ENCODE data around the gene POT1. TPM values are rescaled to one million over a fixed set of nuclear protein-coding genes. Genes with fewer than 3 reads are reported as not detected.

Gene POT1
- total and polyA plus RNA-seq, 5 donors, result 8.9 to 23.4 (median 14.3) TPM

DNA sequence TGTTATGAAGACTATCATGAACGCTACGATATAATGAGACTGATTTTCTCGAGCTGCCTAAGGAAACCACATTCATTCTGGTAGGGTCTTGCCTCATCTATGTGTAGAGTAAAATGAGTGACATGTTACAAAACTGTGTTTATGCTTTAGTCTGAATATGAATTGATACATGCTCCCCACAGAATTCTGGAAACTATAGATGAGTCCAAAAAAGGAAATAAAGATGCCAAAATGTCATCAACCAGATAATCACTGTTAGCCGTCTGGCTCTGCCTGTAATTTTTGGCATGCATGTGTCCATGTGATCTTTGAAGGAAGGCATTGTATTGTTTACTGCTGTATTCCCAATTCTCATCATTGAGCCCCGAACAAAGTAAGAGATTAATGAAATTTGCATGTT, 121.4 kb downstream of the POT1 start:
- DNase-seq, result no peak
- Histone ChIP-seq H3K4me1 (ENCODE audit: control insufficient read depth, insufficient read depth, low read length) (peaks cover 1% of the 10 kb centered on the region), H3K4me3 (ENCODE audit: low read length) (no peak overlapping the region), H3K27ac (ENCODE audit: low read length) (no peak overlapping the region), H3K9me3 (ENCODE audit: control insufficient read depth, low read length) (no peaks in the 10 kb centered on the region), H3K27me3 (ENCODE audit: control insufficient read depth, insufficient read depth) (no peaks in the 10 kb centered on the region)
- 77% methylated on average over 5 of the region's 5 CpGs for WGBS
- ATAC-seq, result no peak
- intact Hi-C loops (cut with DNase I), result no loop called here

DNA sequence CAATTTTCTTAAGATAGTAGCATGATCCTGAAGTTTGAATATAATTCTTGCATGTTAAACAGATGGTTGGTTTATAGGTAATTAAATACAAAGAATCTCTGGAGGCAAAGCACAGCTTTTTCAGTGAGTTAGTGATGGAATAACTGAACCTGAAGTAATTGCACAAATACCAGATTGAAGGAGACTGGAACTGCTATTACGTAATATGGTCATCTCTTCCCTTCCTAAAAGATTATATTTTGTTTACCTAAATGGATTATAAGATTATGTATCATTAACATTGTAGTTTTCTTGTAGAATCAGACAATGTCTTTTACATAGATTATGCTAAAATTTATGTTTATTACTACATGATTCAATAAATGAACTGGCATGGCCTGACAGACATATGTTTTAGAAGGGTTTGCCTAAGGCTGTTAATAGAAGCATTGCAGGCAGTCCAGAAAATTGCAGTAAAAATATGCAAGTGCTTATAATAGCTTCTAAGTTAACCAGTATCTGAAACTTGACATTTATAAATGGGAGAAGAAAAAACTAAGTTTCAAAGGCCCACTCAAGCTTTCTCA, 128.2 kb downstream of the POT1 start:
- intact Hi-C loops (cut with DNase I), result no loop called here
- no peak overlapping the region for H3K4me3 ChIP-seq (ENCODE audit: low read length)
- no peak for DNase-seq
- peaks cover 1% of the 10 kb centered on the region for H3K4me1 ChIP-seq (ENCODE audit: control insufficient read depth, insufficient read depth, low read length)
- ATAC-seq, result no peak
- no peaks in the 10 kb centered on the region for H3K27me3 ChIP-seq (ENCODE audit: control insufficient read depth, insufficient read depth)
- no peak overlapping the region for H3K27ac ChIP-seq (ENCODE audit: low read length)
- H3K9me3 ChIP-seq (ENCODE audit: control insufficient read depth, low read length), result no peaks in the 10 kb centered on the region
- WGBS, result 87% methylated on average over 1 of the region's 1 CpG

DNA sequence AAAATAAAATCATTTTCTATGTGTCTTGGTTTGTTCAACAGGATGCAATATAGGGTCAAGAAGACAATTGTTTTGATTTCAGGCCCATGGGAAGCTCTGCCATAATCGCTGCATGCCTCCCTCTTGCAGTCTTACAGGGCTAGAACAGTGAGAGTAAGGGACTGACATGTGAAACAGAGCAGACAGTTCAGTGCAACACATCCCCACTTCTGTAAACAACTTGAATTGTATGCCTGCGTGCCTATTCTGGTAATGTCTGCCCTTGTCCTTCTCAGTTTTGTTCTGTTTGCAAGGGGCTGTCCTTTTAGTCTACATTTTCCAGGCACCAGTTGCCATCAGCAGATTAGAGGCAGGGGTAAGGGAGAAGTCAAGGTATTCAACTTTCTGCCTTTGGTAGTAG, 129.2 kb downstream of the POT1 start:
- DNase-seq, result no peak
- 55% methylated on average over 2 of the region's 2 CpGs for WGBS
- Histone ChIP-seq H3K9me3 (ENCODE audit: control insufficient read depth, low read length) (no peaks in the 10 kb centered on the region), H3K27ac (ENCODE audit: low read length) (no peak overlapping the region), H3K27me3 (ENCODE audit: control insufficient read depth, insufficient read depth) (no peaks in the 10 kb centered on the region), H3K4me1 (ENCODE audit: control insufficient read depth, insufficient read depth, low read length) (peaks cover 1% of the 10 kb centered on the region), H3K4me3 (ENCODE audit: low read length) (no peak overlapping the region)
- no peak for ATAC-seq
- intact Hi-C loops (cut with DNase I), result no loop called here

DNA sequence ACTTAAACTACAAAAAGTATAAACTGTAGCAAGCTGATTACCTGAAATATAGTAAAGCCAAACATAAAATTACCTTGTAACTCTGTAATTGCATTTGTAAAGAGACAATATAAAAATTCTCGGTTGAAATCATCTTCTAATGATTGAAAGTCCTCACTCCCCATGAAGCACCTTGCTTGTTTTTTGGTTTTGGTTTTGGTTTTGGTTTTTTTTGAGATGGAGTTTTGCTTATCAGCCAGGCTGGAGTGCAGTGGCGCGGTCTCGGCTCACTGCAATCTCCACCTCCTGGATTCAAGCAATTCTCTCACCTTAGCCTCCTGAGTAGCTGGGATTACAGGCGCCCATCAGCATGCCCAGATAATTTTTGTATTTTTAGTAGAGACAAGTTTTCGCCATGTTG, 130.2 kb downstream of the POT1 start:
- ATAC-seq, result no peak
- H3K4me1 ChIP-seq (ENCODE audit: control insufficient read depth, insufficient read depth, low read length), result no peaks in the 10 kb centered on the region
- 90% methylated on average over 6 of the region's 6 CpGs for WGBS
- H3K27ac ChIP-seq (ENCODE audit: low read length), result no peak overlapping the region
- no peak for DNase-seq
- no peaks in the 10 kb centered on the region for H3K27me3 ChIP-seq (ENCODE audit: control insufficient read depth, insufficient read depth)
- intact Hi-C loops (cut with DNase I), result no loop called here
- H3K9me3 ChIP-seq (ENCODE audit: control insufficient read depth, low read length), result no peaks in the 10 kb centered on the region
- no peak overlapping the region for H3K4me3 ChIP-seq (ENCODE audit: low read length)

DNA sequence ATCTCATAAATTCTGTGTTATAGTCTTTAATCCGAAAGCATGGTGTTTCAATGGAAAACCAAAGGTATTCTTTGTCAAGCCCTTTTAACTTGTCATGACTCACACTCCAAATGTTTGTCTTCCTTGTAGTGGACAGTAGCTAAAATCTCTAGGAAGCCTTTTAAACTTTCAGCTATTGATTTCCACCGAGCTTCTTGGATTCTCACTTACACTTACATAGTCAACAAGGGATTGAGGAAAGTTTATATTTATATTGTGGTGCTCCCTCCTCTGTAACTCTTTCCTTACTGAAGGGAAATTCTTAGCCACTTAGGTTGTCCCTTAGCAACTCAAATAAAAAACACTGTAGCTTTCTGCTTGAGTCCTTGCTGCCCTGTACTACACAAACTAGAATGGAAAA, 132.9 kb downstream of the POT1 start:
- Histone ChIP-seq H3K9me3 (ENCODE audit: control insufficient read depth, low read length) (no peaks in the 10 kb centered on the region), H3K4me1 (ENCODE audit: control insufficient read depth, insufficient read depth, low read length) (no peaks in the 10 kb centered on the region), H3K4me3 (ENCODE audit: low read length) (no peak overlapping the region), H3K27me3 (ENCODE audit: control insufficient read depth, insufficient read depth) (no peaks in the 10 kb centered on the region), H3K27ac (ENCODE audit: low read length) (no peak overlapping the region)
- intact Hi-C loops (cut with DNase I), result no loop called here
- no peak for ATAC-seq
- 75% methylated on average over 2 of the region's 2 CpGs for WGBS
- no peak for DNase-seq

DNA sequence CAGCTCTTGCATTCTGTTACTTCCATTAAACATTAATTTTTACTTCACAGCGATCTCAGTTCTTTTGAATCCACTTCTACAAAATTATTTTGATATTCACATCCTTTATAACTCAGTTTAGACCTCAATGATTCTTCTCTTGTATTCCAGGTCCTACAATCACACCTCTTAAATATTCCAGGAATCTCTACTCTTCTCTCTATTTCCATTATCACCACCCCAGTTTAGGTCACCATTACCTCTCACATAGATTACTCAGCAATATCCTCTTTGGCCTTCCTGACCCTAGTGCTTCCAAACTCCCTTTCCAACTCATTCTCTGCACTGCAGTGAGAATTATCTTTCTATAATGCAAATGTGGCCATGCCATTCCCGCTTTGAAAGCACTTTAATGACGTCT, 136.9 kb downstream of the POT1 start:
- no peaks in the 10 kb centered on the region for H3K4me1 ChIP-seq (ENCODE audit: control insufficient read depth, insufficient read depth, low read length)
- no peak overlapping the region for H3K27ac ChIP-seq (ENCODE audit: low read length)
- WGBS, result 87% methylated on average over 3 of the region's 3 CpGs
- H3K4me3 ChIP-seq (ENCODE audit: low read length), result no peak overlapping the region
- ATAC-seq (no peak), DNase-seq (no peak)
- no peaks in the 10 kb centered on the region for H3K27me3 ChIP-seq (ENCODE audit: control insufficient read depth, insufficient read depth)
- intact Hi-C loops (cut with DNase I), result no loop called here
- H3K9me3 ChIP-seq (ENCODE audit: control insufficient read depth, low read length), result no peaks in the 10 kb centered on the region

DNA sequence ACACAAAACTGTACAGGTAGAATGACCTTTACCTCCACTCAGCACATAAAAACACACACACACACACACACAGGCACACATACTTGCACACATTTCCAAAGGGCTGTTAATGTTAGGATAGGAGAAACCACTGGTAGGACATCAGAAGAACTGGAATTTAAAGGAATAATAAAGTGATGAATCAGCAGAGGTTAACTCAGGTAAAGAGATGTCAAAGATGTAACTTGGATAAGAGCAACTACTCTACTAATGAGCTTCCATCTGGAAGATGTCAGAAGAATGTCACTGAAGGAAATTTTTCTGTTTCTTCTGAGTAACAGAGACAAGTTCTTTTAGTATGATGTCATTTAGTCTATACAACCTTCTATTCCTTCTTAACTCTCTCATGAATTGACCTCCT, 137.6 kb downstream of the POT1 start:
- intact Hi-C loops (cut with DNase I), result no loop called here
- Histone ChIP-seq H3K27ac (ENCODE audit: low read length) (no peak overlapping the region), H3K27me3 (ENCODE audit: control insufficient read depth, insufficient read depth) (no peaks in the 10 kb centered on the region), H3K4me1 (ENCODE audit: control insufficient read depth, insufficient read depth, low read length) (no peaks in the 10 kb centered on the region), H3K9me3 (ENCODE audit: control insufficient read depth, low read length) (no peaks in the 10 kb centered on the region), H3K4me3 (ENCODE audit: low read length) (no peak overlapping the region)
- ATAC-seq (no peak), DNase-seq (no peak)

DNA sequence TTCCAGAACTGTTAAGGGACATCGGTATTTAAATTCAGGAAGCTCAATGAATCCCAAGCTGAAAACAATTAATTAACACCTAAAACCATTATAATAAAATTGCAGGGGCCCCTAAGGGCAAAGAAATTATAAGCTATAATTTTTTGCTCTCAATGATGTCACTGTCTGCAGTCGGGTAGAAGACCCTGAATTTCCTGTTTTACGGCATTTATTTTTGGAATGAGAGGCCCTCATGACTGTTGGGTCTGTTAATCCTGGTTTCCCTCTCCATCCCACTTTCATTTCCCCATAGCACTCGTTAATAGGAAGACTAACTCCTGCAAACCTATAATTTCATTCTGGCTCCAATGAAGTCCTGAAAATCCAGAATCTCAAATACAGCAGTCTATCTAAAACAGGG, 138.2 kb downstream of the POT1 start:
- intact Hi-C loops (cut with DNase I), result no loop called here
- ATAC-seq (no peak), DNase-seq (no peak)
- Histone ChIP-seq H3K4me1 (ENCODE audit: control insufficient read depth, insufficient read depth, low read length) (no peaks in the 10 kb centered on the region), H3K4me3 (ENCODE audit: low read length) (no peak overlapping the region), H3K27me3 (ENCODE audit: control insufficient read depth, insufficient read depth) (no peaks in the 10 kb centered on the region), H3K27ac (ENCODE audit: low read length) (no peak overlapping the region), H3K9me3 (ENCODE audit: control insufficient read depth, low read length) (no peaks in the 10 kb centered on the region)
- WGBS, result 61% methylated on average over 4 of the region's 4 CpGs

DNA sequence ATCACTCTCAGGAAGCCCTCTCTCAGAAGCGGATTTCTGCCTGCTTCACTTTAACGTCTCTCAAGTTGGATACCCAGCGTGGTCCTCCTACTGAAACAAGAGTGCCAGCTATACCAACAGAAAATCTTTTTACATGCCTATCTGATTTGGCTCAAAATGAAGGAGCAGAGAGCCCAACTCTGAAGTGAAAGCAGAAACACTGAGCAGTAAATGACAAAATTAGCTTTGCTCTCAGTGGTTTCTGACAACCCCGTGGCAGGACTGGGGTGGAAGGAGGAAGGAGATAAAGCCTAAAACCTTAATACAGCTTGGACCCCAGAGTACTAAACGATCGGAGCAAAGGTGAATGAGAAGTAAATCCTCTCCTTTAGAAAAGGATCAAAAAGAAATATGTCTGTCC, 139.0 kb downstream of the POT1 start:
- Histone ChIP-seq H3K4me1 (ENCODE audit: control insufficient read depth, insufficient read depth, low read length) (no peaks in the 10 kb centered on the region), H3K9me3 (ENCODE audit: control insufficient read depth, low read length) (no peaks in the 10 kb centered on the region), H3K27me3 (ENCODE audit: control insufficient read depth, insufficient read depth) (no peaks in the 10 kb centered on the region), H3K4me3 (ENCODE audit: low read length) (peak overlapping the region; percentile 10), H3K27ac (ENCODE audit: low read length) (no peak overlapping the region)
- intact Hi-C loops (cut with DNase I), result no loop called here
- ATAC-seq (no peak), DNase-seq (no peak)
- 48% methylated on average over 6 of the region's 6 CpGs for WGBS

DNA sequence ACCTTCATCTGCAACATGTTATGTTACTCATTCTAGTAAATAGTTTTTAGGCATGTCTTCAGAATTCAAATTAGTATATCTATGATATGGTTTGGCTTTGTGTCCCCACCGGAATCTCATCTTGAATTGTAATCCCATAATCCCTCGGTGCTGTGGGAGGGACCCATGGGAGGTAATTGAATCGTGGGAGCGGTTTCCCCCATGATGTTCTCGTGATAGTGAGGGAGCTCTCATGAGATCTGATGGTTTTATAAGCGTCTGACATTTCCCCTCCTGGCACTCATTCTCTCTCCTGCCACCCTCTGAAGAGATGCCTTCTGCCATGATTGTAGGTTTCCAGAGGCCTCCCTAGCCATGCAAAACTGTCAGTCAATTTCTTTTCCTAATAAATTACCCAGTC, 143.6 kb downstream of the POT1 start:
- no peaks in the 10 kb centered on the region for H3K9me3 ChIP-seq (ENCODE audit: control insufficient read depth, low read length)
- H3K27ac ChIP-seq (ENCODE audit: low read length), result no peak overlapping the region
- intact Hi-C loops (cut with DNase I), result loop anchor here in 1 of 4 donors (10.0 kb wide), 1 partner anchor 621 kb away; no protein-coding TSS in a partner anchor
- ATAC-seq (no peak), DNase-seq (no peak)
- no peaks in the 10 kb centered on the region for H3K4me1 ChIP-seq (ENCODE audit: control insufficient read depth, insufficient read depth, low read length)
- H3K4me3 ChIP-seq (ENCODE audit: low read length), result no peak overlapping the region
- no peaks in the 10 kb centered on the region for H3K27me3 ChIP-seq (ENCODE audit: control insufficient read depth, insufficient read depth)
- WGBS, result 52% methylated on average over 6 of the region's 6 CpGs

DNA sequence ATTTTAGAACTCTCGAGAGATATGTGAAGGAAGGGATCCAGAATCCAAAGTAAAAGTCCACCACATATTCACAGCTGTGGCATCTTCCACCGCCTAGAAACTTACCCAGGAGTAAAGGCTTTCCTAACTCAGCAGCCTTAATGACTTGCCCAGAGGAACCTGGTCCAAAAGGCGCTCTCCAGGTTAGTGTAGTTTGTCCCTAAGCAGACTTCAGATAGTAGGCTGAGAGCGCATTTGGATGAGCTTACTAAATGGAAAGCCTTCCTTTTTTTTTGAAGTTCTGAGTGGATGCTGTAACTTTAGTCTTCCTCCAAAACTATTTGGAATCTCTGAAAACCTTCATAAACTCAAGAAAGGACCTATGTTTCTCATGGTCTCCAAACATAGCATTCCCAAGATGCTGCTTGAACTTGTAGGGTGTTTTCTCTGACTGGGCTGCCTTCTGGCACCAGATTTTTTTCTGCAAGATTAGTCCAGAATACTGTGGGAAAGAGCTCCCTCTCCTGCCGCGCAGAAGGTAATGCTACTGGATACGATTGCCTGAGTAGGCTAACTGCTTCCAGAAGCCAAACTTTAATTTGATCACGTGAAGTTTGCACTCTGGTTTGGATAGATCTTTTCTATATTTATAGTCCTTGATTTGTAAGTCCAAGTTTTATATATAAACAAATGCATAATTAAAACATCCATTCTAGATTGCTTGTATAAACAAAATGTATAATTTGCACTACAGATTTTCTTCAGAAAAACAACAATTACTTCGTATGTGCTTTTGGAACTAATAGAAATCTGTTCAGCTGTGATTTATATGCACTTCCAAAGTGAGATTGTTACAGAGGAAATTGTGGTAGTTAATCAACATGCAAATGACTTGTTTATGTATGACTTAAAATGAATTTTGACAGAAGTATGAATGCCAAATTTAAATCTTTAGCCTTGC, 144.5 kb downstream of the POT1 start:
- Histone ChIP-seq H3K4me3 (ENCODE audit: low read length) (no peak overlapping the region), H3K27ac (ENCODE audit: low read length) (no peak overlapping the region), H3K27me3 (ENCODE audit: control insufficient read depth, insufficient read depth) (no peaks in the 10 kb centered on the region), H3K4me1 (ENCODE audit: control insufficient read depth, insufficient read depth, low read length) (no peaks in the 10 kb centered on the region), H3K9me3 (ENCODE audit: control insufficient read depth, low read length) (no peaks in the 10 kb centered on the region)
- 42% methylated on average over 9 of the region's 9 CpGs for WGBS
- ATAC-seq, result peak; percentile 63 to 68
- DNase-seq, result peak in 2 of 3 donors; percentile 27 to 41
- intact Hi-C loops (cut with DNase I), result loop anchor here in 2 of 4 donors (5.0 to 10.0 kb wide), 2 partner anchors 613 to 620 kb away; no protein-coding TSS in a partner anchor

All from right cardiac atrium (tissue), 5 donors.